GM23338 (cell line): ENCODE results near the gene FGGY. TPM values are rescaled to one million over a fixed set of nuclear protein-coding genes. Genes with fewer than 3 reads are reported as not detected.

ENCODE experiments used
- ATAC-seq: fragments of 200-7000 bp; cut with Tn5 transposase; 3 replicates; pipeline ENCODE4 v1.9.1; 2020
- DNase-seq: peaks from one replicate; pipeline ENCODE4 v3.0.0-alpha.2; 2015; ENCODE audit warnings: low spot score
- H2AFZ ChIP-seq: fragments of 200-600 bp; sonication (generic); 2 replicates; pipeline ENCODE4 v1.8.0; 2016; ENCODE audit warnings: antibody characterized with exemption, mild to moderate bottlenecking, moderate library complexity
- H3F3A ChIP-seq: fragments of 200-600 bp; sonication (generic); replicated peaks from 2 replicates; pipeline ENCODE4 v1.8.0; 2017; ENCODE audit warnings: antibody characterized with exemption, mixed run types, low read depth
- H3K27ac ChIP-seq: fragments of 200-600 bp; sonication (generic); 2 replicates; pipeline ENCODE4 v1.6.1; 2016; ENCODE audit warnings: low read depth
- H3K27me3 ChIP-seq: fragments of 200-600 bp; sonication (generic); 2 replicates; pipeline ENCODE4 v1.8.0; 2016; ENCODE audit warnings: mild to moderate bottlenecking, mixed run types, moderate library complexity; ENCODE audit not compliant: insufficient read depth
- H3K36me3 ChIP-seq: fragments of 200-600 bp; sonication (generic); 2 replicates; pipeline ENCODE4 v1.8.0; 2016; ENCODE audit warnings: mild to moderate bottlenecking; ENCODE audit not compliant: insufficient read depth
- H3K4me1 ChIP-seq: fragments of 200-600 bp; sonication (generic); 2 replicates; pipeline ENCODE4 v1.8.0; 2016; ENCODE audit warnings: mild to moderate bottlenecking, moderate library complexity; ENCODE audit not compliant: insufficient read depth
- H3K4me2 ChIP-seq: fragments of 200-600 bp; sonication (generic); 2 replicates; pipeline ENCODE4 v1.7.1; 2017; ENCODE audit warnings: mixed run types
- H3K4me3 ChIP-seq: fragments of 200-600 bp; sonication (generic); 2 replicates; pipeline ENCODE4 v1.6.1; 2016; ENCODE audit warnings: mixed run types
- H3K79me2 ChIP-seq: fragments of 200-600 bp; sonication (generic); replicated peaks from 2 replicates; pipeline ENCODE4 v1.8.0; 2017; ENCODE audit warnings: mild to moderate bottlenecking; ENCODE audit not compliant: insufficient read depth
- H3K9me2 ChIP-seq: fragments of 200-600 bp; sonication (generic); 2 replicates; pipeline ENCODE4 v1.8.0; 2017; ENCODE audit not compliant: insufficient read depth
- H4K20me1 ChIP-seq: fragments of 200-600 bp; sonication (generic); replicated peaks from 2 replicates; pipeline ENCODE4 v1.8.0; 2017; ENCODE audit warnings: mild to moderate bottlenecking; ENCODE audit not compliant: insufficient read depth
- H3K27ac Mint-ChIP-seq: 2 replicates; pipeline ENCODE4 v1.8.0; 2020; ENCODE audit warnings: inconsistent platforms, mild to moderate bottlenecking, moderate library complexity, mixed read lengths
- H3K27me3 Mint-ChIP-seq: 3 replicates; pipeline ENCODE4 v1.8.0; 2022; ENCODE audit warnings: low read depth, mild to moderate bottlenecking, moderate library complexity, mixed read lengths, inconsistent platforms; ENCODE audit not compliant: insufficient read depth, poor library complexity
- H3K36me3 Mint-ChIP-seq: 3 replicates; pipeline ENCODE4 v1.8.0; 2021; ENCODE audit warnings: low read depth, mild to moderate bottlenecking, inconsistent platforms, moderate library complexity, mixed read lengths
- H3K4me1 Mint-ChIP-seq: 3 replicates; pipeline ENCODE4 v1.8.0; 2020; ENCODE audit warnings: mild to moderate bottlenecking, inconsistent platforms, mixed read lengths
- H3K4me3 Mint-ChIP-seq: 3 replicates; pipeline ENCODE4 v1.8.0; 2021; ENCODE audit warnings: moderate library complexity, mild to moderate bottlenecking, inconsistent platforms, mixed read lengths
- H3K9me3 Mint-ChIP-seq: 3 replicates; pipeline ENCODE4 v1.8.0; 2020; ENCODE audit warnings: moderate library complexity, mild to moderate bottlenecking, inconsistent platforms, mixed read lengths
- ZNF462 ChIP-seq: fragments of 250-450 bp; sonication (Bioruptor Pico); IDR thresholded peaks from 2 replicates; pipeline ENCODE4 v1.5.0; 2020; ENCODE audit warnings: mild to moderate bottlenecking, moderate library complexity
- polyA plus RNA-seq: library from polyadenylated mRNA; unstranded; fragments of >200 nt; fragmentation: Nextera tagmentation; extraction: Ambion mirVana; gene quantifications from 2 replicates; pipeline ENCODE4 v1.2.1, GENCODE V29; 2016
- total RNA-seq: library from RNA; depleted of rRNA; stranded (reverse); fragments of >200 nt; shearing (Covaris generic); gene quantifications from 2 replicates; pipeline ENCODE4 v1.2.3, GENCODE V29; 2014

Gene FGGY
- total and polyA plus RNA-seq, 2 experiments from 2014 or later = 10.9 to 21.4 TPM

GRCh38 chr1:59408608-59409240 lies 111.8 kb downstream of the FGGY start:
- Mint-ChIP-seq H3K4me1 (peaks cover 17% of the 10 kb centered on the region), H3K4me3 (no peak overlapping the region)

More at GRCh38 chr1:59408608-59409240, 111.8 kb downstream of the FGGY start:
- Mint-ChIP-seq H3K27me3 (peaks cover 4% of the 10 kb centered on the region), H3K9me3 (0 out of 3 replicates have a peak, but pooled peaks cover 4% of the 10 kb centered on the region), H3K27ac (peak overlapping the region; percentile 45; the same call in 1 of the 2 replicates), H3K36me3 (0 out of 3 replicates have a peak, but pooled peaks cover 2% of the 10 kb centered on the region)
- no peaks in the 10 kb centered on the region for H3K27me3 ChIP-seq
- no peaks in the 10 kb centered on the region for H3K4me1 ChIP-seq
- DNase-seq (no peak), ATAC-seq (no peak)
- no peak overlapping the region for H3K4me2 ChIP-seq
- H3K36me3 ChIP-seq = no peaks in the 10 kb centered on the region
- H3K4me3 ChIP-seq = no peak overlapping the region
- peaks cover 5% of the 10 kb centered on the region; the same call in 1 of the 2 replicates for H3K9me2 ChIP-seq
- H3K27ac ChIP-seq = no peak overlapping the region
- no peaks in the 10 kb centered on the region for H3F3A ChIP-seq
- H2AFZ ChIP-seq = no peak overlapping the region
- no peaks in the 10 kb centered on the region for H3K79me2 ChIP-seq
- TF ChIP-seq ZNF462 (CRISPR knock-in tag) = no peak
- H4K20me1 ChIP-seq = no peaks in the 10 kb centered on the region
